GM19238 (cell line): ENCODE measurements around the gene TSPAN11.
"Not testable (repeated sequence)": the region's sequence is repeated elsewhere in the genome, so short reads cannot be mapped to it uniquely, and the experiment has no call there.

Experiments used
- DNase-seq: peaks from one replicate; pipeline ENCODE4 v3.0.0; 2011; ENCODE audit warnings: low spot score; ENCODE audit not compliant: insufficient read length

Gene TSPAN11

GRCh38 chr12:31017535-31017934 is 91.0 kb downstream of the TSPAN11 start:
- no peak for DNase-seq

- DNase-seq, result no peak
Measured at GRCh38 chr12:31018106-31018789, 91.7 kb downstream of the TSPAN11 start.

- DNase-seq, result no peak
Measured at GRCh38 chr12:31018790-31019505, 92.4 kb downstream of the TSPAN11 start.

- no peak for DNase-seq
Measured at GRCh38 chr12:31019561-31019960, 93.0 kb downstream of the TSPAN11 start.

- no peak for DNase-seq
Measured at GRCh38 chr12:31019976-31020375, 93.4 kb downstream of the TSPAN11 start.

- DNase-seq, result no peak
Measured at GRCh38 chr12:31020385-31021166, 94.0 kb downstream of the TSPAN11 start.

- no peak for DNase-seq
Measured at GRCh38 chr12:31021181-31021580, 94.6 kb downstream of the TSPAN11 start.

- no peak for DNase-seq
Measured at GRCh38 chr12:31021809-31022494, 95.4 kb downstream of the TSPAN11 start.

GRCh38 chr12:31023271-31023724 is 96.8 kb downstream of the TSPAN11 start:
- no peak for DNase-seq

GRCh38 chr12:31026202-31026601 is 99.7 kb downstream of the TSPAN11 start:
- DNase-seq, result no peak

GRCh38 chr12:31027006-31027405 is 100.5 kb downstream of the TSPAN11 start:
- DNase-seq, result not testable (repeated sequence)

GRCh38 chr12:31029468-31029867 is 102.9 kb downstream of the TSPAN11 start:
- no peak for DNase-seq

GRCh38 chr12:31029916-31030562 is 103.5 kb downstream of the TSPAN11 start:
- DNase-seq, result no peak

GRCh38 chr12:31031951-31032335 is 105.4 kb downstream of the TSPAN11 start:
- DNase-seq, result no peak

- no peak for DNase-seq
Measured at GRCh38 chr12:31033146-31033545, 106.6 kb downstream of the TSPAN11 start.

- no peak for DNase-seq
Measured at GRCh38 chr12:31033681-31034080, 107.1 kb downstream of the TSPAN11 start.

GRCh38 chr12:31034372-31034771 is 107.8 kb downstream of the TSPAN11 start:
- DNase-seq, result no peak

GRCh38 chr12:31035226-31035625 is 108.7 kb downstream of the TSPAN11 start:
- no peak for DNase-seq

- no peak for DNase-seq
Measured at GRCh38 chr12:31035967-31036665, 109.6 kb downstream of the TSPAN11 start.

- no peak for DNase-seq
Measured at GRCh38 chr12:31037028-31037427, 110.5 kb downstream of the TSPAN11 start.
